HG03460 (cell line): ENCODE results near the gene ZNF587.
"Not testable (repeated sequence)": the region's sequence is repeated elsewhere in the genome, so short reads cannot be mapped to it uniquely, and the experiment has no call there.

Source experiments
- ATAC-seq: cut with Tn5 transposase; IDR thresholded peaks from one replicate; pipeline ENCODE4 v1.9.1; 2021; ENCODE audit not compliant: unreplicated experiment

The ZNF587 gene

GRCh38 chr19:57821501-57821900 is 28.2 kb upstream of the ZNF587 start:
- not testable (repeated sequence) for ATAC-seq

DNA sequence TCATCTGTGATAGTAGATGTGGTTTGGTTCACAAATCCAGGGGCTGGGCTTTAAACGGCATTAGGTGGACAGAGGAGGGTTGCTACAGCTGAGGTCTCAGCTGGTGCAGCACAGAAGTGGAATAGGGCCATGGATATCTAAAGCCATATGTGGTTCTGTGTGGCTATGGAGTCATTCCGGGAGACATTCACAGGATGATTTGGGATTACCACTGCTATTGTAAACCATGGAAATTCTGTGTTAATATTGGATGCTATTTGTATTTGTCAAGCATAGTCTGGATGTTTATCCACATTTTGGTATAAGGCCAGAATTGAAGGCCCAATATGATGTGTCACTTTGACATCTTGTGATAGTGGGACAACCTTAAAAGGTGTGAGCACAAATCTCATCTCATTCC is 26.5 kb upstream of the ZNF587 start:
- not testable (repeated sequence) for ATAC-seq

- ATAC-seq = not testable (repeated sequence)
These were observed 26.1 kb upstream of the ZNF587 start for GRCh38 chr19:57823608-57824007.

GRCh38 chr19:57825511-57825910 is 24.1 kb upstream of the ZNF587 start:
- no peak for ATAC-seq

GRCh38 chr19:57829316-57829715 is 20.3 kb upstream of the ZNF587 start:
- no peak for ATAC-seq

DNA sequence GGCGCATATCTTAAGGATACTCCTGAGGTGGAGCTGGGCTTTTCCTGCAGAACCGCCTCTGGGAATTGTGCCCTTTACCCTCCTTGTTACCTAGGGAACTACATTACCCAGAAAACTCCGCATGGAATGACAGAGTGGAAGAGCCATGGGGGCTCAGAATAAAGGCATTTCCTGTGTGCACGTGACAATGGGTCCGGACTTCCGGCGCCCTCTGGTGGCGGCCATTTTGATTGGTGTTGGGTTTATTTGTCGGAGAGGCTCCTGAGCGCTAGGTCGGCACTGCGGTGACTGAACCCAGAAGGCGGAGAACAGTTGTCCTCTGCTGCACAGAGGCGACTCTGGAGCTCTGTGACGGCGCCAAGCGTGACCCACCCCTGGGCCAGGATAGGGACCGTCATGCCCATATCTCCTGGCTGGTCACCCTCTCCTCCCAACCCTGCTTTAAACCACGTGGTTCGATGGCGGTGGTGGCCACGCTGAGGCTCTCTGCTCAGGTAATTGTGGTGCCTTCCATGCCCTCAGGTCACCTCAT is 19.5 kb upstream of the ZNF587 start, which contains the start of gene ZNF587B:
Gene ZNF587B (plus strand): TSS at position 229 of the 532 bp plus-strand sequence. CDS start 230 bp downstream, at position 459.
- no peak for ATAC-seq

DNA sequence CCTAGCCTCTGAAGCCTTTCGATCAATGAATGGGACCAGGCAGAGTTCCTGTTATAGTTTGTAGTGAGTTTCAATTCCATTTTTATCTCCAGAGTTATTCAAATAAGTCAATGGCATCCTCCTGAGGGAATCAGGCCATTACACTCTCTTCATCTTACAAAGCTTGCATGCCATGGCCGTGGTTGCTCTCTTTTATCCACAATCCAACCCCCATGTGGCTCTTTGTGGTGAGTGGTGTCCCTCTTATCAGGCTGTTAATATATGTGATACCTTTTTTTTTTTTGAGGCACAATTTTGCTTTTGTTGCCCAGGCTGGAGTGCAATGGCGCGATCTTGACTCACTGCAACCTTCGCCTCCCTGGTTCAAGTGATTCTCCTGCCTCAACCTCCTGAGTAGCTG is 12.7 kb upstream of the ZNF587 start:
- not testable (repeated sequence) for ATAC-seq

GRCh38 chr19:57838622-57839191 is 11.0 kb upstream of the ZNF587 start:
- ATAC-seq = not testable (repeated sequence)

DNA sequence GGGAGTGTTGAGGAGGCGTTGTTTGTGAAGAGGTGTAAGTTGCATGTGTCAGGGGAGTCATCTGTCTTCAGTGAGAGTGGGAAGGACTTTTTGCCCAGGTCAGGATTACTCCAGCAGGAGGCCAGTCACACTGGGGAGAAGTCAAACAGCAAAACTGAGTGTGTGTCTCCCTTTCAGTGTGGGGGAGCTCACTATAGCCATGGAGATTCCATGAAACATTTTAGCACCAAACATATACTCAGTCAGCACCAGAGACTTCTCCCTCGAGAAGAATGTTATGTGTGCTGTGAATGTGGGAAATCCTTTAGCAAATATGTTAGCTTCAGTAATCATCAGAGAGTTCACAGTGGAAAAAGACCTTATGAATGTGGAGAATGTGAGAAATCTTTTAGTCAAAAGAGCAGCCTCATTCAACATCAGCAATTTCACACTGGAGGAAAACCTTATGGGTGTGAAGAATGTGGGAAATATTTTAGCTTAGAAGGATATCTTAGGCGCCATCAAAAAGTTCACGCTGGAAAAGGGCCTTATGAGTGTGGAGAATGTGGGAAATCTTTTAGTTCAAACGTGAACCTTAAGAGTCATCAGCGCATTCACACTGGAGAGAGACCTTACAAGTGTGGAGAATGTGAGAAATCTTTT is 8.4 kb upstream of the ZNF587 start:
- no peak for ATAC-seq

DNA sequence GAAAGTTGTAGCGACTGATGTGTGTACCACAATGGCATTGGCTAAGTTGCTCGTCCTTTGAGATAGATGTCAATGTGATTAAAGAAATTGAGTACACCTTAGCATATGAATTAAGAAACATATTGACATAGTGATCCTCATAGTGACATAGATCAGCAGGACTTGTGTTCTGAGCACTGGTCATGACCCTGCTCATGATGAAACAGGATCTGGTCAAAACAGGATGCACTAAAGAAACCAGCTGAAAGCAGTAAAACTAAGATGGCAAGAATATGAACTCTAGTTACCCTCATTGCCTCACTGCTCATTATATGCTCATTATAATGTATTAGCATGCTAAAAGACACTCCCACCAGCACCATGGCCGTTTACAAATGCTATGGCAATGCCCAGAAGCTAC is 2.5 kb upstream of the ZNF587 start:
- not testable (repeated sequence) for ATAC-seq

DNA sequence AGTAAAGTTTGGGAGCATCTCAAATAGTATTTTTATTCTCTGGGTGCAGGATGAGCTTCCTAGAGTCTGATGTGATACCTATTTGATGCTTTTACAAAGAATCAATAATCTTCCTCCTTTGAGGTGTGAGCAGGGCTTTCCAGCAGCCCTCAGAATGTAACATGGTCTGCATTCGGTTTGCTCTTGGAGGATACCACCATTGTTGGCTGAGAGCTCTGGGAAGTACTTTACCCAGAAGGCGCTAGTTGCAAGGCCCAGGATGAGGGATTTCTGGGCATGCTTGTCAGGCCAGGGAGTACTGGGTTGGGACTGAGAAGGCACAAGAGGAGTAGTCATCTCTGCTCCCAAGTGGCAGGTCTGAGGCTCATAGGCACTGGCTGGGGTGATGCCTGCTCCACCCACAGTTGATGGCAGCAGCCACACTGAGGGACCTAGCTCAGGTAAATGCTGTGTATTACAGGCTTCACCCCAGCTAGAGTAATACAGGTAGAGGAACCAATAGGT is 445 bp upstream of the ZNF587 start:
- peak; percentile 23 for ATAC-seq

- ATAC-seq = no peak
These were observed 926 bp downstream of the ZNF587 start for GRCh38 chr19:57850553-57851017.

DNA sequence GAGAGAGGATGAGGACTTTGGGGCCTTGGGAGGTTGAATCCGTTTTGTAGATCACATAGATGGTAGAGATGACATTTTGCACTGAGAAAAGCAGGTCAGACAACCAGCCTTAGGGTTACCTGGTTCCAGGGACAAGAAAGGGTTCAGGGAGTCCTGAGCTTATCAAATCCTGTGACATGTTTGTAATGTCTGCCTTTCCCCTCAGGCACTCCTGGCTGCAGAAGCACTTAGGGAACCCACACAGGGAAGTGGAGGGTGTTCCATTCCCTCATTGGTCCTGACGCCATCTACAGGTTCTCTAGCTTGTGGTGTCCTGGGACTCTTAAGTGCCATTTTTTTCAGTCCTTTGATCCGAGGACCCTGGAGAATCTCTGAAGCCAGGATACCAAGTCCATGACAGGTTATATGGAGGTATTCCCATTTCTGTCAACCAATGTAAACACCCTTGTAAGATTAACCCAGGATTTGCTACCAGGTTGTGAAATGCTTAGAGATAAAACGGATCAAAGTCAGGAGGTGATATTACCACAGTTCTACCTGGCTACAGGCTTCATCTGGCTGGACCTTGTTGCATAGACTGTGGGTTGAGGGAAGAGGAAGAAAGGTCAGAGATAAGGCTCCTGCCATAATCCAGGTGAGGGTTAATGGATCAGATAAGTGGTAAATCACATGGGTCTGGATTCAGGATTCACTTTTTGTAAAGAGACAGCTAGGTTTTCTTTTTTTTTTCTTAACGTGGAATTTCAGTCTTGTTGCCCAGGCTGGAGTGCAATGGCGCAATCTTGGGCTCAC is 2.3 kb downstream of the ZNF587 start:
- not testable (repeated sequence) for ATAC-seq

DNA sequence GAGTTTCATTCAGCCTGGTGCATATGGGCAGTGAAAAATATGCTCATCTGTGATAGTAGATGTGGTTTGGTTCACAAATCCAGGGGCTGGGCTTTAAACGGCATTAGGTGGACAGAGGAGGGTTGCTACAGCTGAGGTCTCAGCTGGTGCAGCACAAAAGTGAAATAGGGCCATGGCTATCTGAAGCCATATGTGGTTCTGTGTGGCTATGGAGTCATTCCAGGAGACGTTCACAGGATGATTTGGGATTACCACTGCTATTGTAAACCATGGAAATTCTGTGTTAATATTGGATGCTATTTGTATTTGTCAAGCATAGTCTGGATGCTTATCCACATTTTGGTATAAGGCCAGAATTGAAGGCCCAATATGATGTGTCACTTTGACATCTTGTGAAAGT is 4.5 kb downstream of the ZNF587 start:
- not testable (repeated sequence) for ATAC-seq

DNA sequence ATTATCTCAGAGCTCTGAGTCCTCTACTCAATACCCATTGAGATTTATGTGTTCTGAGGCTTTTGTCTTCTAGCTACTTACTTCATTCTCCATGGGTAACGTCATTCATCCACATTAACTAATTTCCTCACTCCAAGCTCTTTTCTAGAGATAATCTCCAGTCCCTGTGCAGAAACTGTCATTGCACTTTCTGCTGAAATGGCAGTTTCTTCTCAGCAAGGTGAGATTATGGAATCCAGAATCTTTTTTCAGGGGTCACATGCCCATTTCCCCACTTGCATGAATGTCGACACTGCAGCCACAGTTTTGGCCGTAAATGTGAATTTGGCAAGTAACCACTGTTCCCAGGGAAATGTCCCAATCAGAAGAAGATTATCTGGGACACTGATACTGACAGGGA is 12.7 kb downstream of the ZNF587 start:
- ATAC-seq = not testable (repeated sequence)

DNA sequence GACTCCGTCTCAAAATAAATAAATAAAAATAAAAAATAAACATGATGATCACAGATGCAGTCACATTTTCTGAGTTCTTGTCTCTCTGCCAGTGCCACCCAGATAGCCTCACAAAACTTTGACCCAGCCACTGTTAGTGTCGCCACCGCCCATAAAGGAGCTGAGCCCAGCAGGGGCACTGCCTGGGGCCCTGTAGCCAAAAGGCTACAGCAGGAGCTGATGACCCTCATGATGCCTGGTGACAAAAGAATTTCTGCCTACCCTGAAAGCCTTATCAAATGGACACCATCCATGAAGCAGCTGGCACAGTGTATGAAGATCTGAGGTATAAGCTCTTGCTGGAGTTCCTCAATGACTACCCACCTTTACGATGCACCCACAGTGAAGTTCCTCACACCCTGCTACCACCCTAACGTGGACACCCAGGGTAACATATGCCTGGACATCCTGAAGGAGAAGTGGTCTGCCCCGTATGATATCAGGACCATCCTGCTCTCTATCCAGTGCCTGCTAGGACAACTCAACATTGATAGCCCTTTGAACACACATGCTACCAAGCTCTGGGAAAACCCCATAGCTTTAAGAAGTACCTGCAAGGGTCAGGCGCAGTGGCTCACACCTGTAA is 18.3 kb downstream of the ZNF587 start:
- no peak for ATAC-seq

- ATAC-seq = not testable (repeated sequence)
These were observed 20.0 kb downstream of the ZNF587 start for GRCh38 chr19:57869655-57870054.

GRCh38 chr19:57870225-57870624 is 20.6 kb downstream of the ZNF587 start:
- ATAC-seq = no peak

- ATAC-seq = no peak
These were observed 22.8 kb downstream of the ZNF587 start for GRCh38 chr19:57872450-57872849.

DNA sequence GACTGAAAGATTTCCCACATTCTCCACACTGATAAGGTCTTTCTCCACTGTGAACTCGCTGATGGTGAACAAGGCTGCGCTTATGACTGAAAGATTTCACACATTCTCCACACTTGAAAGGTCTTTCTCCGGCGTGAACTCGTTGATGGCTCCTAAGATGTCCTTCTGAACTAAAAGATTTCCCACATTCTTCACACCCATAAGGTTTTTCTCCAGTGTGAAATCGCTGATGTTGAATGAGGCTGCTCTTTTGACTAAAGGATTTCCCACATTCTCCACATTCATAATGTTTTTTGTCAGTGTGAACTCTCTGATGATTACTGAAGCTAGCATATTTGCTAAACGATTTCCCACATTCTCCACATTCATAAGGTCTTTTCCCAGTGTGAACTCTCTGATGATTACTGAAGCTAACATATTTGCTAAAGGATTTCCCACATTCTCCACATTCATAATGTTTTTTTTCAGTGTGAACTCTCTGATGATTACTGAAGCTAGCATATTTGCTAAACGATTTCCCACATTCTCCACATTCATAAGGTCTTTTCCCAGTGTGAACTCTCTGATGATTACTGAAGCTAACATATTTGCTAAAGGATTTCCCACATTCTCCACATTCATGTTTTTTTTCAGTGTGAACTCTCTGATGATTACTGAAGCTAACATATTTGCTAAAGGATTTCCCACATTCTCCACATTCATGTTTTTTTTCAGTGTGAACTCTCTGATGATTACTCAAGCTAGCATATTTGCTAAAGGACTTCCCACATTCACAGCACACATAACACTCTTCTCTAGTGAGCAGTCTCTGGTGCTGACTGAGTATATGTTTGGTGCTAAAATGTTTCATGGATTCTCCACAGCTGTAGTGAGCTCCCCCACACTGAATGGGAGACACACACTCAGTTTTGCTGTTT is 24.5 kb downstream of the ZNF587 start:
- ATAC-seq = not testable (repeated sequence)
